ENCODE data around the gene ETS2.
"Not testable (repeated sequence)": the region's sequence is repeated elsewhere in the genome, so short reads cannot be mapped to it uniquely, and the experiment has no call there.

The ETS2 gene

GRCh38 chr21:38843379-38843778 lies 37.6 kb downstream of the ETS2 start:
- TF ChIP-seq CTCF (IDR thresholded peaks at IDR 0.05; ENCODE audit: borderline replicate concordance, insufficient read depth, low read depth, low read length), result no peak
- H3K4me3 ChIP-seq (ENCODE audit: low read depth, low read length), result no peak overlapping the region

GRCh38 chr21:38843806-38844503 lies 38.2 kb downstream of the ETS2 start:
- no peak overlapping the region for H3K4me3 ChIP-seq (ENCODE audit: low read depth, low read length)
- TF ChIP-seq CTCF (IDR thresholded peaks at IDR 0.05; ENCODE audit: borderline replicate concordance, insufficient read depth, low read depth, low read length), result no peak

- not testable (repeated sequence) for H3K4me3 ChIP-seq (ENCODE audit: low read depth, low read length)
Observed at GRCh38 chr21:38845374-38845773, 39.6 kb downstream of the ETS2 start.

- H3K4me3 ChIP-seq (ENCODE audit: low read depth, low read length), result no peak overlapping the region
- no peak for TF ChIP-seq CTCF (IDR thresholded peaks at IDR 0.05; ENCODE audit: borderline replicate concordance, insufficient read depth, low read depth, low read length)
Observed at GRCh38 chr21:38847556-38847955, 41.8 kb downstream of the ETS2 start.

GRCh38 chr21:38848187-38848609 lies 42.5 kb downstream of the ETS2 start:
- no peak overlapping the region for H3K4me3 ChIP-seq (ENCODE audit: low read depth, low read length)
- no peak for TF ChIP-seq CTCF (IDR thresholded peaks at IDR 0.05; ENCODE audit: borderline replicate concordance, insufficient read depth, low read depth, low read length)

GRCh38 chr21:38849776-38850175 lies 44.0 kb downstream of the ETS2 start:
- TF ChIP-seq CTCF (IDR thresholded peaks at IDR 0.05; ENCODE audit: borderline replicate concordance, insufficient read depth, low read depth, low read length), result no peak
- H3K4me3 ChIP-seq (ENCODE audit: low read depth, low read length), result no peak overlapping the region

- TF ChIP-seq CTCF (IDR thresholded peaks at IDR 0.05; ENCODE audit: borderline replicate concordance, insufficient read depth, low read depth, low read length), result no peak
- H3K4me3 ChIP-seq (ENCODE audit: low read depth, low read length), result no peak overlapping the region
Observed at GRCh38 chr21:38850277-38850951, 44.7 kb downstream of the ETS2 start.

Measured in GM12875 (cell line).